H9 (cell line): ENCODE data around the gene DNAAF1. TPM values are rescaled to one million over a fixed set of nuclear protein-coding genes. Genes with fewer than 3 reads are reported as not detected.

Experiments used
- DNase-seq: peaks from one replicate; pipeline ENCODE4 v3.0.0-alpha.2; 2017
- H2AFZ ChIP-seq: one replicate; pipeline ENCODE4 v1.6.1; 2013; ENCODE audit warnings: mild to moderate bottlenecking, low read length, control low read depth, moderate library complexity
- H2AK5ac ChIP-seq: 2 replicates; pipeline ENCODE4 v1.6.1; 2013; ENCODE audit warnings: low read length, control low read depth, mixed read lengths; ENCODE audit not compliant: insufficient read length
- H2BK120ac ChIP-seq: one replicate; pipeline ENCODE4 v1.6.1; 2013; ENCODE audit warnings: low read depth, mild to moderate bottlenecking, low read length, control low read depth, inconsistent platforms; ENCODE audit not compliant: poor library complexity, severe bottlenecking
- H2BK12ac ChIP-seq: 2 replicates; pipeline ENCODE4 v1.6.1; 2013; ENCODE audit warnings: low read length, control low read depth, mixed read lengths, low read depth; ENCODE audit not compliant: insufficient read length
- H2BK15ac ChIP-seq: 2 replicates; pipeline ENCODE4 v1.6.1; 2013; ENCODE audit warnings: low read depth, low read length, control low read depth
- H2BK20ac ChIP-seq: one replicate; pipeline ENCODE4 v1.6.1; 2013; ENCODE audit warnings: low read depth, mild to moderate bottlenecking, low read length, control low read depth, inconsistent platforms; ENCODE audit not compliant: poor library complexity, severe bottlenecking
- H2BK5ac ChIP-seq: 2 replicates; pipeline ENCODE4 v1.6.1; 2013; ENCODE audit warnings: low read length, control low read depth, mixed read lengths; ENCODE audit not compliant: insufficient read length
- H3K14ac ChIP-seq: 2 replicates; pipeline ENCODE4 v1.6.1; 2013; ENCODE audit warnings: low read length, control low read depth; ENCODE audit not compliant: insufficient read depth
- H3K18ac ChIP-seq: 2 replicates; pipeline ENCODE4 v1.6.1; 2013; ENCODE audit warnings: low read depth, mild to moderate bottlenecking, mixed read lengths, low read length, control low read depth; ENCODE audit not compliant: insufficient read length
- H3K23ac ChIP-seq: 2 replicates; pipeline ENCODE4 v1.6.1; 2013; ENCODE audit warnings: low read length, control low read depth, mixed read lengths, low read depth; ENCODE audit not compliant: insufficient read length
- H3K23me2 ChIP-seq: 2 replicates; pipeline ENCODE4 v1.6.1; 2013; ENCODE audit warnings: low read depth, mild to moderate bottlenecking, mixed read lengths, low read length, control low read depth; ENCODE audit not compliant: insufficient read length, poor library complexity, severe bottlenecking
- H3K27ac ChIP-seq: 2 replicates; pipeline ENCODE4 v1.5.1; 2013; ENCODE audit warnings: low read length, control low read depth, mixed read lengths, low read depth; ENCODE audit not compliant: insufficient read length
- H3K27me3 ChIP-seq: 2 replicates; pipeline ENCODE4 v1.6.1; 2013; ENCODE audit warnings: low read length, control low read depth, inconsistent platforms; ENCODE audit not compliant: insufficient read depth
- H3K4ac ChIP-seq: 2 replicates; pipeline ENCODE4 v1.6.1; 2013; ENCODE audit warnings: low read depth, mild to moderate bottlenecking, control low read depth, inconsistent platforms, low read length, moderate library complexity
- H3K4me1 ChIP-seq: 2 replicates; pipeline ENCODE4 v1.6.1; 2013; ENCODE audit warnings: low read length, control low read depth, inconsistent platforms; ENCODE audit not compliant: insufficient read depth
- H3K4me2 ChIP-seq: 2 replicates; pipeline ENCODE4 v1.6.1; 2013; ENCODE audit warnings: low read length, control low read depth, mixed read lengths; ENCODE audit not compliant: insufficient read length, insufficient read depth
- H3K56ac ChIP-seq: 2 replicates; pipeline ENCODE4 v1.6.1; 2013; ENCODE audit warnings: low read depth, mild to moderate bottlenecking, mixed read lengths, low read length, control low read depth; ENCODE audit not compliant: insufficient read length
- H3K79me1 ChIP-seq: 2 replicates; pipeline ENCODE4 v1.6.1; 2013; ENCODE audit warnings: low read depth, mild to moderate bottlenecking, moderate library complexity, low read length, control low read depth, inconsistent platforms; ENCODE audit not compliant: insufficient read depth, poor library complexity, severe bottlenecking
- H3K79me2 ChIP-seq: 2 replicates; pipeline ENCODE4 v1.6.1; 2013; ENCODE audit warnings: low read length, control low read depth, inconsistent platforms; ENCODE audit not compliant: insufficient read depth
- H3K9ac ChIP-seq: 2 replicates; pipeline ENCODE4 v1.6.1; 2013; ENCODE audit warnings: low read length, control low read depth, mixed read lengths; ENCODE audit not compliant: insufficient read length; ENCODE audit errors: extremely low read depth
- H3K9me3 ChIP-seq: one replicate; pipeline ENCODE4 v1.6.1; 2013; ENCODE audit warnings: low read depth, low read length, inconsistent platforms; ENCODE audit not compliant: control insufficient read depth
- H3T11ph ChIP-seq: one replicate; pipeline ENCODE4 v1.6.1; 2013; ENCODE audit warnings: mild to moderate bottlenecking, low read length, control low read depth, inconsistent platforms
- H4K20me1 ChIP-seq: one replicate; pipeline ENCODE4 v1.6.1; 2013; ENCODE audit not compliant: control insufficient read depth, insufficient read length, insufficient read depth
- H4K5ac ChIP-seq: 2 replicates; pipeline ENCODE4 v1.6.1; 2013; ENCODE audit warnings: low read depth, mild to moderate bottlenecking, mixed read lengths, low read length, control low read depth; ENCODE audit not compliant: insufficient read length
- H4K8ac ChIP-seq: replicated peaks from 2 replicates; pipeline ENCODE4 v1.6.1; 2013; ENCODE audit warnings: low read length, control low read depth, mixed read lengths, low read depth; ENCODE audit not compliant: insufficient read length
- H4K91ac ChIP-seq: 2 replicates; pipeline ENCODE4 v1.6.1; 2013; ENCODE audit warnings: low read depth, mild to moderate bottlenecking, moderate library complexity, mixed read lengths, low read length, control low read depth; ENCODE audit not compliant: insufficient read length
- H3K27ac Mint-ChIP-seq, 3 experiments: 2 replicates in 2 of 3; 3 replicates in 1 of 3; pipeline ENCODE4 v1.8.0; 2020 to 2021; ENCODE audit warnings: mixed read lengths in 3 of 3, mild to moderate bottlenecking in 1 of 3, moderate library complexity in 1 of 3
- H3K27me3 Mint-ChIP-seq: 2 replicates; pipeline ENCODE4 v1.8.0; 2021; ENCODE audit warnings: low read depth, mild to moderate bottlenecking, moderate library complexity, mixed read lengths
- H3K36me3 Mint-ChIP-seq, 3 experiments: 2 replicates in 2 of 3; 3 replicates in 1 of 3; pipeline ENCODE4 v1.8.0; 2020 to 2021; ENCODE audit warnings: low read depth in 3 of 3, mixed read lengths in 3 of 3; ENCODE audit not compliant: insufficient read depth in 1 of 3
- H3K4me1 Mint-ChIP-seq, 2 experiments: 2 replicates each; pipeline ENCODE4 v1.8.0; 2020; ENCODE audit warnings: mixed read lengths in 2 of 2
- H3K4me3 Mint-ChIP-seq, 2 experiments: 2 replicates in 1 of 2; 3 replicates in 1 of 2; pipeline ENCODE4 v1.8.0; 2020 to 2021; ENCODE audit warnings: mild to moderate bottlenecking in 2 of 2, mixed read lengths in 2 of 2, moderate library complexity in 1 of 2
- H3K9me3 Mint-ChIP-seq, 2 experiments: 2 replicates in 1 of 2; 3 replicates in 1 of 2; pipeline ENCODE4 v1.8.0; 2020; ENCODE audit warnings: mild to moderate bottlenecking in 2 of 2, mixed read lengths in 2 of 2, moderate library complexity in 1 of 2
- CTCF ChIP-seq: fragments of 200-600 bp; sonication (generic); conservative IDR thresholded peaks from 3 replicates; pipeline ENCODE4 v1.8.0; 2021; ENCODE audit warnings: antibody characterized with exemption, mild to moderate bottlenecking
- WGBS: extraction: QIAGEN DNeasy Blood & Tissue Kit; methylation state at CpG from one replicate; pipeline ENCODE4 v1.1.7; 2013; ENCODE audit warnings: missing lambda C conversion rate, low lambda C conversion rate, mixed read lengths; ENCODE audit not compliant: insufficient read length; ENCODE audit errors: extremely low coverage; 5-methylcytosine and 5-hydroxymethylcytosine counted together
- total RNA-seq: library from RNA; stranded (reverse); gene quantifications from 2 replicates; pipeline ENCODE4 v1.2.1, GENCODE V29; 2021

Gene DNAAF1
- total RNA-seq, 1 experiment from 2014 or later, result not detected

- H3K36me3 Mint-ChIP-seq, result peaks cover 14 to 54% (median 50%) of the 10 kb centered on the region in 3 experiments; a peak in 6 of 7 replicates
- WGBS, result no CpG with 5 or more reads among the region's 5 CpGs
- no peak for DNase-seq
These were observed 38.4 kb downstream of the DNAAF1 start for GRCh38 chr16:84183572-84183875.

More at GRCh38 chr16:84183572-84183875, 38.4 kb downstream of the DNAAF1 start:
- TF ChIP-seq CTCF, result no peak
- no peak overlapping the region for H4K91ac ChIP-seq
- H2BK12ac ChIP-seq, result no peak overlapping the region
- H2AFZ ChIP-seq, result no peak overlapping the region
- H3K4me1 ChIP-seq, result no peaks in the 10 kb centered on the region
- H3K27ac ChIP-seq, result no peak overlapping the region
- H3K23ac ChIP-seq, result no peak overlapping the region
- H3K56ac ChIP-seq, result no peak overlapping the region
- Mint-ChIP-seq H3K4me3 (no peak overlapping the region), H3K9me3 (no peaks in the 10 kb centered on the region), H3K4me1 (peaks cover 8 to 13% of the 10 kb centered on the region in 2 experiments), H3K27me3 (peaks cover 2% of the 10 kb centered on the region; the same call in 1 of the 2 replicates), H3K27ac (no peak overlapping the region; a peak in 1 of 7 replicates)
- H3K9me3 ChIP-seq, result no peaks in the 10 kb centered on the region
- H2BK20ac ChIP-seq, result no peak overlapping the region
- H3K79me1 ChIP-seq, result peaks cover 6% of the 10 kb centered on the region
- H2BK5ac ChIP-seq, result no peak overlapping the region
- no peak overlapping the region for H4K8ac ChIP-seq
- no peak overlapping the region for H2BK120ac ChIP-seq
- no peaks in the 10 kb centered on the region for H3K27me3 ChIP-seq
- no peak overlapping the region for H2BK15ac ChIP-seq
- H3K18ac ChIP-seq, result no peak overlapping the region
- no peak overlapping the region for H2AK5ac ChIP-seq
- peaks cover 9% of the 10 kb centered on the region; the same call in 1 of the 2 replicates for H3K79me2 ChIP-seq
- no peak overlapping the region for H3K14ac ChIP-seq
- no peak overlapping the region for H3K9ac ChIP-seq
- H3T11ph ChIP-seq, result no peak overlapping the region
- H3K4me2 ChIP-seq, result no peak overlapping the region
- H4K20me1 ChIP-seq, result no peaks in the 10 kb centered on the region
- H3K4ac ChIP-seq, result no peak overlapping the region
- peaks cover 6% of the 10 kb centered on the region for H3K23me2 ChIP-seq
- H4K5ac ChIP-seq, result no peak overlapping the region
